ENCODE measurements around the gene CLCNKA. TPM values are rescaled to one million over a fixed set of nuclear protein-coding genes. Genes with fewer than 3 reads are reported as not detected.

Gene CLCNKA
- total and polyA plus RNA-seq, 4 donors: not detected

DNA sequence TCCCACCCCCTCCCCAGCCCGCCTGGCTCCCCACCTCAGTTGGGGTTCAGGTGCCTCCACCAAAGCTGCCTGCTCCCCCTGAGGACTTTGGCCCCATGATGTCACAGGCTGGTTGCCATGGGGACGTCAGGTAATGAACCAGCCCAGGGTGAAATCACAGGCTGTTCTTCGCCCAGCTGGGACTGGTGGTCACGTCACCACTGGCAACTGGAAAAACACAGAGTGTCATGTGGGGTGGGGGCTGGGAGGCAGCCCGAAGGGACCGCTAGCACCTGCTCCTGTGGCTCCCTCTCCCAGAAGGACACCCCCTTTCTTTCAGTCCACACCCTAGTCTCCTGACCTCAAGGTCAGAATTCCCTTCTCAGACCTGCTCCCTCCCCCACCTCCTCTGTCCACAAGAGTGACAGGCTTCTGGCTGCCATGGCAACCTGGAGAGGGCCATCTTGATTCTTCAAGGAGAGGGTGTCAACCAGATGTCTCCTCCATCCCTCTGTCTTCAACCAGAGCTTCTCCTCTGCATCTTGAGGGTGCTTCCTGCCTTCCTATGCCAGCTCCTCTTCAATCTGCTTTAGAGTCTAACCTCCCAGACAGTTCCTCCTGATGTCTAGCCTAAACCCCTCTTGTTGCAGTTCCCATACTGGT is 45.4 kb downstream of the CLCNKA start:
- DNase-seq (ENCODE audit: low spot score): peak; percentile 63
- Histone ChIP-seq H3K36me3 (ENCODE audit: control insufficient read depth in 4 of 4, insufficient read depth in 3 of 4, low read depth in 1 of 4, low read length in 3 of 4) (no peaks in the 10 kb centered on the region), H3K27ac (ENCODE audit: low read depth in 1 of 2, low read length in 2 of 2) (peak overlapping the region; percentile 15 to 37), H3K4me1 (ENCODE audit: control insufficient read depth in 4 of 4, insufficient read depth in 4 of 4, low read length in 3 of 4) (peaks cover 10 to 26% (median 18%) of the 10 kb centered on the region in 4 donors), H3K27me3 (ENCODE audit: control insufficient read depth in 4 of 4, insufficient read depth in 4 of 4, low read length in 3 of 4) (no peaks in the 10 kb centered on the region), H3K4me3 (ENCODE audit: low read depth in 1 of 3, low read length in 3 of 3) (no peak overlapping the region), H3K9me3 (ENCODE audit: control insufficient read depth in 4 of 4, low read length in 3 of 4) (no peaks in the 10 kb centered on the region), H3K9ac (ENCODE audit: low read depth in 1 of 2, low read length in 2 of 2) (no peak overlapping the region)
- TF ChIP-seq RAD21 (IDR thresholded peaks at IDR 0.05) (no peak), SP1 (IDR thresholded peaks at IDR 0.05) (peak; percentile 83), YY1 (IDR thresholded peaks at IDR 0.05) (no peak), FOXA1 (IDR thresholded peaks at IDR 0.05) (no peak), JUND (IDR thresholded peaks at IDR 0.05) (peak; percentile 35 to 53), GABPA (IDR thresholded peaks at IDR 0.05 in 1 of 2, conservative IDR thresholded peaks at IDR 0.05 in 1 of 2) (no peak), EGR1 (IDR thresholded peaks at IDR 0.05; ENCODE audit: low read depth in 2 of 2) (no peak), RXRA (IDR thresholded peaks at IDR 0.05) (peak in 1 of 2 donors; percentile 34), HNF4A (conservative IDR thresholded peaks at IDR 0.05) (peak; percentile 78 to 92), FOXA2 (IDR thresholded peaks at IDR 0.05) (no peak), NR2F2 (IDR thresholded peaks at IDR 0.05) (no peak), TAF1 (conservative IDR thresholded peaks at IDR 0.05) (no peak), HNF4G (IDR thresholded peaks at IDR 0.05) (peak; percentile 86)
- TF ChIP-seq, protein P1, sequence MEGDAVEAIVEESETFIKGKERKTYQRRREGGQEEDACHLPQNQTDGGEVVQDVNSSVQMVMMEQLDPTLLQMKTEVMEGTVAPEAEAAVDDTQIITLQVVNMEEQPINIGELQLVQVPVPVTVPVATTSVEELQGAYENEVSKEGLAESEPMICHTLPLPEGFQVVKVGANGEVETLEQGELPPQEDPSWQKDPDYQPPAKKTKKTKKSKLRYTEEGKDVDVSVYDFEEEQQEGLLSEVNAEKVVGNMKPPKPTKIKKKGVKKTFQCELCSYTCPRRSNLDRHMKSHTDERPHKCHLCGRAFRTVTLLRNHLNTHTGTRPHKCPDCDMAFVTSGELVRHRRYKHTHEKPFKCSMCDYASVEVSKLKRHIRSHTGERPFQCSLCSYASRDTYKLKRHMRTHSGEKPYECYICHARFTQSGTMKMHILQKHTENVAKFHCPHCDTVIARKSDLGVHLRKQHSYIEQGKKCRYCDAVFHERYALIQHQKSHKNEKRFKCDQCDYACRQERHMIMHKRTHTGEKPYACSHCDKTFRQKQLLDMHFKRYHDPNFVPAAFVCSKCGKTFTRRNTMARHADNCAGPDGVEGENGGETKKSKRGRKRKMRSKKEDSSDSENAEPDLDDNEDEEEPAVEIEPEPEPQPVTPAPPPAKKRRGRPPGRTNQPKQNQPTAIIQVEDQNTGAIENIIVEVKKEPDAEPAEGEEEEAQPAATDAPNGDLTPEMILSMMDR (IDR thresholded peaks at IDR 0.05; ENCODE audit: low read depth, low read length, missing input control): no peak
- TF ChIP-seq, protein P2, sequence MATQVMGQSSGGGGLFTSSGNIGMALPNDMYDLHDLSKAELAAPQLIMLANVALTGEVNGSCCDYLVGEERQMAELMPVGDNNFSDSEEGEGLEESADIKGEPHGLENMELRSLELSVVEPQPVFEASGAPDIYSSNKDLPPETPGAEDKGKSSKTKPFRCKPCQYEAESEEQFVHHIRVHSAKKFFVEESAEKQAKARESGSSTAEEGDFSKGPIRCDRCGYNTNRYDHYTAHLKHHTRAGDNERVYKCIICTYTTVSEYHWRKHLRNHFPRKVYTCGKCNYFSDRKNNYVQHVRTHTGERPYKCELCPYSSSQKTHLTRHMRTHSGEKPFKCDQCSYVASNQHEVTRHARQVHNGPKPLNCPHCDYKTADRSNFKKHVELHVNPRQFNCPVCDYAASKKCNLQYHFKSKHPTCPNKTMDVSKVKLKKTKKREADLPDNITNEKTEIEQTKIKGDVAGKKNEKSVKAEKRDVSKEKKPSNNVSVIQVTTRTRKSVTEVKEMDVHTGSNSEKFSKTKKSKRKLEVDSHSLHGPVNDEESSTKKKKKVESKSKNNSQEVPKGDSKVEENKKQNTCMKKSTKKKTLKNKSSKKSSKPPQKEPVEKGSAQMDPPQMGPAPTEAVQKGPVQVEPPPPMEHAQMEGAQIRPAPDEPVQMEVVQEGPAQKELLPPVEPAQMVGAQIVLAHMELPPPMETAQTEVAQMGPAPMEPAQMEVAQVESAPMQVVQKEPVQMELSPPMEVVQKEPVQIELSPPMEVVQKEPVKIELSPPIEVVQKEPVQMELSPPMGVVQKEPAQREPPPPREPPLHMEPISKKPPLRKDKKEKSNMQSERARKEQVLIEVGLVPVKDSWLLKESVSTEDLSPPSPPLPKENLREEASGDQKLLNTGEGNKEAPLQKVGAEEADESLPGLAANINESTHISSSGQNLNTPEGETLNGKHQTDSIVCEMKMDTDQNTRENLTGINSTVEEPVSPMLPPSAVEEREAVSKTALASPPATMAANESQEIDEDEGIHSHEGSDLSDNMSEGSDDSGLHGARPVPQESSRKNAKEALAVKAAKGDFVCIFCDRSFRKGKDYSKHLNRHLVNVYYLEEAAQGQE (IDR thresholded peaks at IDR 0.05): peak; percentile 17
- TF ChIP-seq, protein P3, sequence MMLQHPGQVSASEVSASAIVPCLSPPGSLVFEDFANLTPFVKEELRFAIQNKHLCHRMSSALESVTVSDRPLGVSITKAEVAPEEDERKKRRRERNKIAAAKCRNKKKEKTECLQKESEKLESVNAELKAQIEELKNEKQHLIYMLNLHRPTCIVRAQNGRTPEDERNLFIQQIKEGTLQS (IDR thresholded peaks at IDR 0.05): peak; percentile 84
- TF ChIP-seq, protein P4, sequence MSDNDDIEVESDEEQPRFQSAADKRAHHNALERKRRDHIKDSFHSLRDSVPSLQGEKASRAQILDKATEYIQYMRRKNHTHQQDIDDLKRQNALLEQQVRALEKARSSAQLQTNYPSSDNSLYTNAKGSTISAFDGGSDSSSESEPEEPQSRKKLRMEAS (IDR thresholded peaks at IDR 0.05): no peak
- TF ChIP-seq, protein P5, sequence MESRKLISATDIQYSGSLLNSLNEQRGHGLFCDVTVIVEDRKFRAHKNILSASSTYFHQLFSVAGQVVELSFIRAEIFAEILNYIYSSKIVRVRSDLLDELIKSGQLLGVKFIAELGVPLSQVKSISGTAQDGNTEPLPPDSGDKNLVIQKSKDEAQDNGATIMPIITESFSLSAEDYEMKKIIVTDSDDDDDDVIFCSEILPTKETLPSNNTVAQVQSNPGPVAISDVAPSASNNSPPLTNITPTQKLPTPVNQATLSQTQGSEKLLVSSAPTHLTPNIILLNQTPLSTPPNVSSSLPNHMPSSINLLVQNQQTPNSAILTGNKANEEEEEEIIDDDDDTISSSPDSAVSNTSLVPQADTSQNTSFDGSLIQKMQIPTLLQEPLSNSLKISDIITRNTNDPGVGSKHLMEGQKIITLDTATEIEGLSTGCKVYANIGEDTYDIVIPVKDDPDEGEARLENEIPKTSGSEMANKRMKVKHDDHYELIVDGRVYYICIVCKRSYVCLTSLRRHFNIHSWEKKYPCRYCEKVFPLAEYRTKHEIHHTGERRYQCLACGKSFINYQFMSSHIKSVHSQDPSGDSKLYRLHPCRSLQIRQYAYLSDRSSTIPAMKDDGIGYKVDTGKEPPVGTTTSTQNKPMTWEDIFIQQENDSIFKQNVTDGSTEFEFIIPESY (IDR thresholded peaks at IDR 0.05): no peak
- WGBS: 30% methylated on average over 6 of the region's 6 CpGs
